GM18505 (cell line): ENCODE data around the gene CFLAR.

ENCODE experiments used
- ATAC-seq: cut with Tn5 transposase; IDR thresholded peaks from one replicate; pipeline ENCODE4 v1.9.1; 2021; ENCODE audit not compliant: unreplicated experiment
- POLR2A ChIP-seq: IDR thresholded peaks from 4 replicates; pipeline ENCODE4 v1.6.1; 2011; ENCODE audit warnings: borderline replicate concordance; ENCODE audit not compliant: insufficient read depth, insufficient read length; ENCODE audit errors: extremely low read depth

The CFLAR gene

DNA sequence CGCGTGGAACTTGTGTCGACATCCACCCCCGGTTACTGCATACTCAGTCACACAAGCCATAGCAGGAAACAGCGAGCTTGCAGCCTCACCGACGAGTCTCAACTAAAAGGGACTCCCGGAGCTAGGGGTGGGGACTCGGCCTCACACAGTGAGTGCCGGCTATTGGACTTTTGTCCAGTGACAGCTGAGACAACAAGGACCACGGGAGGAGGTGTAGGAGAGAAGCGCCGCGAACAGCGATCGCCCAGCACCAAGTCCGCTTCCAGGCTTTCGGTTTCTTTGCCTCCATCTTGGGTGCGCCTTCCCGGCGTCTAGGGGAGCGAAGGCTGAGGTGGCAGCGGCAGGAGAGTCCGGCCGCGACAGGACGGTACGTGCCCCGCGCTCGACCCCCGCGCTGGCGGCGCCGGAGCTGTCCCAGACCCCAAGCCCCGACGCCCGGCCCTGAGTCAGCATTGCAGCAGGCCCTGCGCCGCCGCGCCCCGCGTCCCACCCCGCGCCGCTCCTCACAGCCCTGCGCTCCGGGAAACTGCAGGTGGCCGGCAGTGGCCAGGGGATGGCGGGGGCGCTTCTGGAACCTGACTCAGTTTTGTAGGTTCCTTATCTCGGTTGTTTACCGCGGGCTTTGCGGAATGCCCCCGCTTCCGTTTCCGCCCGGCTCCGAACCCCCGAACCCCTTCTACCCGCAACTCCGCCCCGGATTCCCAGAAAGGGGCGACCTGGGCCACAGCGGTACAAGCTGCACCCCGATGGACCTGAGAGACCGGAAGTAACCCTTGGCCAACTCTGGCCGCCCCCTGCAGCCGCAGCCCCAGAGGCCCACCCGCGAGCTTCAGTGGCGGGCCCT, at the start of gene CFLAR:
CFLAR (plus strand) TSS at position 50 of the 844 bp plus-strand sequence. CDS start 13,702 bp downstream, outside the sequence.
- TF ChIP-seq POLR2A, result peak; percentile 94
- peak; percentile 39 for ATAC-seq

DNA sequence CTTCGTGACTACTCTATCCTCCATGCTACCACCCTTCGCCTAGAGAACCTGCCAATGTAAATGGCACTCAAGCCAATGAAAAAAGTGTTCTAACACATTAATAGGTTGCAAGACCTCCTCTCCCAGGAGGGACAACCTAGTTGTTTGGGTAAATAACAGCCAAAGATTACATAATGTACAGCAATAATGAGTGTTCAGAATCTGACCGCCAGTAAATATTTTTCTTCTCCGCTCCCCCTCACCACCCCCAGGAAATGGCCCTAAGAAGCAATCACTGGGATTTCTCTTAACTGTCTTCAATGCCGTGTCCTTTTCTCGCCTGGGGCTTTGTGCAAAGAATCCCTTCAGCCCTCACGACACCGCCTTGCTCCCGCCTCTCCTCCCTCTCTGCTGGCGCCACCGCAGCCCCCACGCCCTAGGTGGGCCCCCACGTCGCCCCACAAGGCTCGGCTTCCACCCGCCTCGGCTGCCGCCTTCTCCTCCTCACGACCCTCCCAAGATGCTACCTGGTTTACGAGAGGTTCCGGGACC, 45.0 kb upstream of the CFLAR start:
- peak; percentile 23 for ATAC-seq
- TF ChIP-seq POLR2A, result no peak

DNA sequence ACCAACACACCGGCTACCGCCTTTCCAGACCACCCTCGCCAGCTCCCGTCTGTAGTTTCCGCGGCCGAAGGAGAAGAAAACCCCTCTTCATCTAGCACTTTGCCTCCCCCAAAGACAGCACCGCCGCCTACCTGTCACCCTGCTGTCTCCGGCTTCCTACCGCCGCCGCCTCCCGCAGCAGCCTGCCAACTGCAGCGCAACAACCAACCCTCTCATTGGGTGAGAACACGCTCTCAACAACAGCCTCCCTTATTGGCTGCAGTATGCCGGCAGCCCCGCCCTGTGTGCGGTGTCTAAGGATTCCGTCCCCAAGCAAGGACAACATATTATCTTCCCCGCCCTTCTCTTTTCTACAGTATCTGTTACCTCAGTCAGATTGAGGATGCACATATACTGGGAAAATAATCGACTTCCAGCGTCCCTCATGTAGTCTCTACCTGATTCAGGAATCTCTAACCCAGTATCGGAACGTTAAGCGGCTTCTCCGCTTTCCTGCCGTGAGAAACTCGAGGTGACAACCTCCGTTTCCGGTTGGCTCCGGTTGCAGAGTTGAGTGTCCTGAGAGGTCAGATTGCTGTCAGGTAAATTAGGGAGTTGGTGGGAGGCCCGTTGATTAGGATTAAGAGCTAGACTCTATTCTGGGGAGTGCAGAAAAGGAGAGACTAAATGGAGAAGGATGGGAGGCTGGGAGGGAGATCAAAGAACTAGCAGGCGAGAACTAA, 44.3 kb upstream of the CFLAR start, which contains the start of the genes HYCC2 and NDUFB3:
HYCC2 (minus strand) TSS at position 193 of the 722 bp plus-strand sequence. CDS start 47,662 bp downstream, outside the sequence.
NDUFB3 (plus strand) TSS at position 523 of the 722 bp plus-strand sequence. CDS start 6,882 bp downstream, outside the sequence.
- peak; percentile 97 for ATAC-seq
- TF ChIP-seq POLR2A, result peak; percentile 75

DNA sequence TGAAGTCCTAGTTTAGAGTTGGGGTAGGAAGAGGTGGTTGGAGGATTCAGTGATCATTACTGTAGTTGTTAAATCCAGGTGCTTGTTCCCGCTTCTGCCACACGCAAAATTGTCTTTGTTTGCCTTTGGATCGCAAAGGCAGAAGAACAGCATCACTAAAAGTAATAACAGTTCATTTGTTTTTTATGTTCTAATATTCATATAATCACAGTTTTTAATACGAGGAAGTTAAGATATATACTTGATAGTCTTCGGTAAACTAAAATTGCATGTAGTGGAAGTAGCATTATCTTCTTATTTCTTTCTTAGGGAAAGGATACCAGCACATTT, 43.8 kb upstream of the CFLAR start:
- ATAC-seq, result no peak

DNA sequence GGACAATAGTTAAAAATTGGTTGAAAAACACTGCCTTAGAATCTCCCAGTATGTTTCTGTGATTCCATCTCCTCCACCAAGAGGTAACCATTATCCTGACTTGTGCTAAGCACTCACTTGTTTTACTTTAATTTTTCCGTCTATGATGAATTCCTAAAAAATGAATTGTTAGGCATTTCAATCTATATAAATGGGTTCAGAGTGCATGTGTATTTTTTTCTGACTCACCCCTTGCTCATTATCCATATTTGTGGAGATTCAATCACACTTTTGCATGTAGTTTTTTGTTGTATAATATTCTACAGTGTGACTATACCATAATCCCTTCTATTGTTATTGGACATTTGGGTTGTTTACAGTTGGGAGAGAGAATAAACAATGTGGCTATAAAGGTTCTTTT, 42.9 kb upstream of the CFLAR start:
- no peak for TF ChIP-seq POLR2A
- ATAC-seq, result no peak

More for the DNA sequence above, 43.8 kb upstream of the CFLAR start:
- TF ChIP-seq POLR2A, result no peak

DNA sequence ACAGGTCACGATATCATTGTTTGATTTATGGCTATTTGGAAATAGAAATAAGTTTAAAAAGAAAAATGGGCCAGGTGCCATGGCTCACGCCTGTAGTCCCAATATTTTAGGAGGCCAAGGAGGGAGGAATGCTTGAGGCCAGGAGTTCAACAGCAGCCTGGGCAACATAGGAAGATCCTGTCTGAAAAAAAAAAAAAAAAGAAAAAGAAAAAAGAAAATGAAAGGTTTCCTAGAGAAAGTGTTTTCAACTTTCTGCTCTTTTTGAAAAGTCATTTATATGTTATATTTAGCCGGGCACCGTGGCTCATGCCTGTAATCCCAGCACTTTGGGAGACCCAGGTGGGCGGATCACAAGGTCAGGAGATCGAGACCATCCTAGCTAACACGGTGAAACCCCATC, 41.0 kb upstream of the CFLAR start:
- ATAC-seq, result no peak
- no peak for TF ChIP-seq POLR2A

DNA sequence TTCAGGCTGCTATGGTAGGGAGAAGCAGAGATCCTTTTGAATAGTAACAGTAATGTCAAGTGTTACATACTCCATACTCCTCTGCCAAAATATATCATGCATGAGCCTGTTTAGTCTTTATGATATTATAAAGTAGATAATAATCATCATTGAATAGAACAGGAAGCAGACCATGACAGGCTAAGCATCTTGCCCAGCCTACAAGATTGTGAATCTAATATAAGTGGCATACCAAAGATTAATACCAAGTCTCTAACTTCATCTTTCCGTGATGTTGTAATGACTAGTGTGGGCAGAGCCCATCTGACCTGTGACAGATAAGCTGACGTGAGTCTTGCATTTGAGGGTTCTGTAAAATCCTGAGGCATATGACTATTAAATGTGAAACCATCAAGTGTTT, 31.1 kb upstream of the CFLAR start:
- ATAC-seq, result no peak
- no peak for TF ChIP-seq POLR2A

DNA sequence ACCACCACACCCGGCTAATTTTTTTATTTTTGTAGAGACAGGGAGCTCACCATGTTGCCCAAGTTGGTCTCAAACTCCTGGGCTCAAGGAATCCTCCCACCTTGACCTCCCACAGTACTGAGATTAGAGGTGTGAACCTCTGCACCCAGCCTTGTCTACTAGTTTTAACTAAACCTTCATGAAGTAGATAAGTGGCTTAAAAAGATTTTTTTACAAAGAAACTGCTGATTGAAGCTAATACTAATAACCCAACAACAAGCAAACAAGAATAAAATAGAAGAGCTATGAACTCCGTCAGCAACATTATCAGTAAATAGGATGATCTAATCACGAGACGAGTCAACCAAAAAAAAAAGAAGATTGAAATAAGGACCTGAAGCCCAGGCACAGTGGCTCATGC, 25.4 kb upstream of the CFLAR start:
- ATAC-seq, result no peak
- no peak for TF ChIP-seq POLR2A

DNA sequence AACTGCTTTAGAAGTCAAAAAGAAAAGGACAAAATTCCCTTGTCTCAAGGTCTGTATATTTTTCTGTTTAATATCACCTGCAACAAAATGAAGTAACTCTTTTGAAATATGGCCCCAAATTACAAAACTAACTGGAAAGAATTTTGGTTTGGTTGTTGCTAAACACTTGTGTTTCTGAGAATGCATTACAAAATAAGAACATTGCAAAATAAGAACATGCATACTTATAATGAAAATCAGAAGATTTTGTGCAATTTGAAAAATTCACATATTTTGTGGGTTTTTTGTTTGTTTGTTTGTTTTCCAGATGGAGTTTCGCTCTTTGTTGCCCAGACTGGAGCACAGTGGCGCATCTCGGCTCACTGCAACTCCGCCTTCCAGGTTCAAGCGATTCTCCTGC, 22.4 kb upstream of the CFLAR start:
- ATAC-seq, result no peak
- no peak for TF ChIP-seq POLR2A

DNA sequence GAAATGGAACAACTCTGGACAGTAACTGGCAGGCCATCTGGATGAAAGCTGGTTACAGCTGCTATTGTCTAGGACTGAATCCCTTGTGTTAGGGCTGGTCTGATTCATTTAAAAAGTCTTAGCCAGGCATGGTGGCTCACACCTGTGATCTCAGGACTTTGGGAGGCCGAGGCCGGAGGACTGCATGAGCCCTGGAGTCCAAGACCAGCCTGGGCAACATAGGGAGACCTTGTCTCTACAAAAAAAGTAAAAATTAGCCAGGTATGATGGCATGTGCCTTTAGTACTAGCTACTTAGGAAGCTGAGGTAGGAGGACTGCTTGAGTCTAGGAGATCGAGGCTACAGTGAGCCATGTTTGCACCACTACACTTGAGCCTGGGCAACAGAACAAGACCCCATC, 15.5 kb upstream of the CFLAR start:
- no peak for ATAC-seq
- no peak for TF ChIP-seq POLR2A

DNA sequence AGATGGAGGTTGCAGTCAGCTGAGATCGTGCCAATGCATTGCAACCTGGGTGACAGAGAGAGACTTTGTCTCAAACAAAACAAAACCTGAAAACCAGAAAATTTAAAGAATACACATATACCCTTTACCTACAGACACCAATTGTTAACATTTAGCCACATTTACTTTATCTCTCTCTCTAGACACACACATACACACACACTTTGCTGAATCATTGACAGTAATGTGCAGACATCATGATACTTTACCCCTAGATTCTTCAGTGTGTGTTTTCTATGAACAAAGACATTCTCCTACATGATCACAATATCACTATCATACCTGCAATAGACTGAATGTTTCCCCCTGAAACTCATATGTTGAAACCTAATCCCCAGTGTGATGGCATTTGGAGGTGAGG, 10.2 kb upstream of the CFLAR start:
- no peak for TF ChIP-seq POLR2A
- ATAC-seq, result no peak

DNA sequence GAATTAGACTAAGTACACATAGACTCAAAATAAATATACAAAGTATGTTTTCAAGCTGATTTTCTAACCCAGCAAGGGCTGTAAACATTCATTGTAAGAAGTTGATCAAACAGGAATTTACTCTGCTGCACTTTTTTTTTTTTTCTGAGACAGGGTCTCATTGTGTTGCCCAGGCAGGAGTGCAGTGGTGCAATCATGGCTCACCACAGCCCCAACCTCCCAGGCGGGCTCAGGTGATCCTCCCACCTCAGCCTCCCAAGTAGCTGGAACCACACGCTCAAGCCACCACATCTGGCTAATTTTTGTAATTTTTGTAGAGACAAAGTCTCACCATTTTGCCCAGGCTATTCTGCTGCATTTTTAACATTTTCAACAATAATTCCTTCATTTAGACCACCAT, 8.3 kb upstream of the CFLAR start:
- no peak for ATAC-seq
- no peak for TF ChIP-seq POLR2A

DNA sequence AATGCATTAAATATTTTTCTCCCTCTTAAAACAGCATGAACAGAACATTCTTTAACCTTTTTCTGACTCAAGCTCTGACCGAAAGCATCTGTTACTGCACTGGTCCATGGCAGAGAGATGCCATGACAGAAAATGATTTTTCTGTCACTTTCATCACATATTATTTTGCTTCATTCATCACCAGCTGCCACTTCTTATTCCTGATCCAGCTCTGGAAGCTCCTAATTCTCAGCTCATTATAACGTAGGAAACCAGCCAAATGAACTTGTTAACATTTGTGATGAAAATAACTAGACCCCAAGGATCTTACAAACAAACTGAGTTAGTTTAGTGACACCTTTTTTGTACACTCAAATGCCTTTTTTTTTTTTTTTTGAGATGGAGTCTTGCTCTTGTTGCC, 7.6 kb upstream of the CFLAR start:
- TF ChIP-seq POLR2A, result no peak
- ATAC-seq, result no peak
